ENCODE data around the gene PWWP2A. TPM values are rescaled to one million over a fixed set of nuclear protein-coding genes. Genes with fewer than 3 reads are reported as not detected.

The PWWP2A gene
- total RNA-seq, 1 donor from 2014 or later: 20.8 TPM

DNA sequence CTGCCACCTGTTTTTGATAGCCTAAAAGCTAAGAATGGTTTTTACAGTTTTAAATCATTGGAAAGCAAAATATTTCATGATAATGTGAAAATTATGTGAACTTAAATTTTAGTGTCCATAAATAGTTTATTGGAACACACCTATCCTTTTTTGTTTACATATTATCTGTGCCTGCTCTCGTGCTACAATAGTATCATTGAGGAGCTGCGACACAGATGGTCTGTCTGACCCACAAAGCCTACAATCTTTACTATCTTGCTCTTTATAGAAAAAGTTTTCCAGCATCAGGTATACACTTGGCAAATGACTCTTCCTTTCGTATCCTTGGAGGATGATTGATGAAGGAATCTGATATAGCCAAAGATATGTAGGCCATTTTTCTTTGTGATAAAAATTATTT is 70.2 kb downstream of the PWWP2A start:
- no peak overlapping the region for H3K4me3 Mint-ChIP-seq (ENCODE audit: unreplicated experiment)
- peaks cover 33% of the 10 kb centered on the region for H3K36me3 Mint-ChIP-seq (ENCODE audit: low read depth)
- peaks cover 26% of the 10 kb centered on the region for H3K4me1 Mint-ChIP-seq (ENCODE audit: low read depth)
- H3K9me3 Mint-ChIP-seq (ENCODE audit: low read depth): no peaks in the 10 kb centered on the region
- H3K27me3 Mint-ChIP-seq (ENCODE audit: low read depth): no peaks in the 10 kb centered on the region
- TF ChIP-seq, protein P1, sequence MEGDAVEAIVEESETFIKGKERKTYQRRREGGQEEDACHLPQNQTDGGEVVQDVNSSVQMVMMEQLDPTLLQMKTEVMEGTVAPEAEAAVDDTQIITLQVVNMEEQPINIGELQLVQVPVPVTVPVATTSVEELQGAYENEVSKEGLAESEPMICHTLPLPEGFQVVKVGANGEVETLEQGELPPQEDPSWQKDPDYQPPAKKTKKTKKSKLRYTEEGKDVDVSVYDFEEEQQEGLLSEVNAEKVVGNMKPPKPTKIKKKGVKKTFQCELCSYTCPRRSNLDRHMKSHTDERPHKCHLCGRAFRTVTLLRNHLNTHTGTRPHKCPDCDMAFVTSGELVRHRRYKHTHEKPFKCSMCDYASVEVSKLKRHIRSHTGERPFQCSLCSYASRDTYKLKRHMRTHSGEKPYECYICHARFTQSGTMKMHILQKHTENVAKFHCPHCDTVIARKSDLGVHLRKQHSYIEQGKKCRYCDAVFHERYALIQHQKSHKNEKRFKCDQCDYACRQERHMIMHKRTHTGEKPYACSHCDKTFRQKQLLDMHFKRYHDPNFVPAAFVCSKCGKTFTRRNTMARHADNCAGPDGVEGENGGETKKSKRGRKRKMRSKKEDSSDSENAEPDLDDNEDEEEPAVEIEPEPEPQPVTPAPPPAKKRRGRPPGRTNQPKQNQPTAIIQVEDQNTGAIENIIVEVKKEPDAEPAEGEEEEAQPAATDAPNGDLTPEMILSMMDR (IDR thresholded peaks at IDR 0.05): no peak
- H3K27ac Mint-ChIP-seq (ENCODE audit: unreplicated experiment): no peak overlapping the region
- no peak for DNase-seq (ENCODE audit: low spot score)

DNA sequence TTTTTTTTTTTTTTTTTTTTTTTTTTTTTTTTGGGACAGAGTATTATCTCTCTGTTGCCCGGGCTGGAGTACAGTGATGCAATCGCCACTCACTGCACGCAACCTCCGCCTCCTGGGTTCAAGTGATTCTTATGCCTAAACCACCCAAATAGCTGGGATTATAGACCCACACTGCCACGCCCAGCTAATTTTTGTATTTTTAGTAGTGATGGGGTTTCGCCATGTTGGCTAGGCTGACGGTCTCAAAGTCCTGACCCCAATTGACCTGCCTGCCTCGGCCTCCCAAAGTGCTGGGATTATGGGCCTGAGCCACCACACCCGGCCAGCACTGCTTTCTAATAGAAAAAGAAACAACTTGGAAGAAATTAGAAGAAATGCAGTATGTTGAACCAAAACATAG is 71.1 kb downstream of the PWWP2A start:
- TF ChIP-seq, protein P1 (IDR thresholded peaks at IDR 0.05): no peak
- no peak for DNase-seq (ENCODE audit: low spot score)
- Mint-ChIP-seq H3K4me1 (ENCODE audit: low read depth) (peaks cover 21% of the 10 kb centered on the region), H3K36me3 (ENCODE audit: low read depth) (peaks cover 30% of the 10 kb centered on the region), H3K27me3 (ENCODE audit: low read depth) (no peaks in the 10 kb centered on the region), H3K27ac (ENCODE audit: unreplicated experiment) (no peak overlapping the region), H3K4me3 (ENCODE audit: unreplicated experiment) (no peak overlapping the region), H3K9me3 (ENCODE audit: low read depth) (no peaks in the 10 kb centered on the region)

DNA sequence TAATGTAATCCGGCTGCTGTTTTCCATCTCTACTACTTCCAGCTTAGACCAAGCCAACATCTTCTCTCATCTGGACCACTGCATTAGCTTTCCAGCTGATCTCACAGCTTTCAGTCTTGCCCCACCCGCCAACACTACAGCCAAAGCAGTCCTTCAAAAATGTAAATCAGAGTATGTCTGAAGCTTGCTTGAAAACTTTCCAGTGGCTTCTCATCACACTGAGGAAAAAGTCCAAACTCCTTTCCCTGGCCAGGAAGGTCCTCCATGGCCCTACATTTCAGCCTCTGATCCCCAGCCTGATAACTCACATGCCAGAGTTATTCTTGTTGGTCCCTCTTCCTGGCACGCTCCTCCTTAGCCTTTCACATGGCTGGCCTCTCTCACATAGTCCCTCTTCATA is 71.8 kb downstream of the PWWP2A start:
- Mint-ChIP-seq H3K9me3 (ENCODE audit: low read depth) (no peaks in the 10 kb centered on the region), H3K27me3 (ENCODE audit: low read depth) (no peaks in the 10 kb centered on the region), H3K4me3 (ENCODE audit: unreplicated experiment) (no peak overlapping the region), H3K27ac (ENCODE audit: unreplicated experiment) (peak overlapping the region; percentile 30), H3K4me1 (ENCODE audit: low read depth) (peaks cover 21% of the 10 kb centered on the region), H3K36me3 (ENCODE audit: low read depth) (peaks cover 27% of the 10 kb centered on the region)
- no peak for DNase-seq (ENCODE audit: low spot score)
- TF ChIP-seq, protein P1 (IDR thresholded peaks at IDR 0.05): no peak

DNA sequence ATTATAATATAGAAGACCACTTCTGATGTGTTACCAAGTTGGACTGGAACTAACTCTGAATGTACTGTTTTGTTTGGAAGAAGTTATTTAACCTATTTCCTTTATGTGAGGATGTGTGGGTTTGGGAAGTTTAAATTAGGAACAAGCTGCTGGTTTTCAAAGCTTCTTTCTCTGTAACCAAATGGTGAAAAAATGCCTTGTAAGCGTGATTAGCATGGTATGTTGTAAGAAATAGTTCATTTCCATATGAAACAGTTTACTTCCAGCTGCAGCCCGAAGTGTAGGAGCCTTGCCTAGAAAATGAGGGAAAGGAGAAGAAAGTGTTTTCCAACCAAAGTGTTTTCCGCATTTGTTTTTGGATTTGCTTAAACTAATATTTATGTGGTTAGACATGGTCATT is 74.3 kb downstream of the PWWP2A start:
- Mint-ChIP-seq H3K4me1 (ENCODE audit: low read depth) (peaks cover 21% of the 10 kb centered on the region), H3K27me3 (ENCODE audit: low read depth) (no peaks in the 10 kb centered on the region), H3K36me3 (ENCODE audit: low read depth) (peaks cover 17% of the 10 kb centered on the region), H3K9me3 (ENCODE audit: low read depth) (no peaks in the 10 kb centered on the region), H3K27ac (ENCODE audit: unreplicated experiment) (peak overlapping the region; percentile 67), H3K4me3 (ENCODE audit: unreplicated experiment) (no peak overlapping the region)
- DNase-seq (ENCODE audit: low spot score): no peak
- TF ChIP-seq, protein P1 (IDR thresholded peaks at IDR 0.05): no peak

DNA sequence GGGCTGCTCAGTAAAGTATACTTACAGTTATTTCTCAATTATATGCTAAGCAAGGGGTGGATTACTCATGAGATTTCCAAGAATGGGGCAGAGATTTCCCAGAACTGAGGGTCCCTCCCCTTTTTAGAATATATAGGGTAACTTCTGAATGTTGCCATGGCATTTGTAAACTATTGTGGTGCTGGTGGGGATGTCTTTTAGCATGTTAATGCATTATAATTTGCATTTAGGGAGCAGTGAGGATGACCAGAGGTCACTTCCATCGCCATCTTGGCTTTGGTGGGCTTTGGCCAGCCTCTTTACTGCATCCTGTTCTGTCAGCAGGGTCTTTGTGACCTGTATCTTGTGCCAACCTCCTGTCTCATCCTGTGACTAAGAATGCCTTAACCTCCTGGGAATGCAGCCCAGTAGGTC is 74.9 kb downstream of the PWWP2A start:
- H3K27ac Mint-ChIP-seq (ENCODE audit: unreplicated experiment): peak overlapping the region; percentile 67
- DNase-seq (ENCODE audit: low spot score): no peak
- no peaks in the 10 kb centered on the region for H3K27me3 Mint-ChIP-seq (ENCODE audit: low read depth)
- peaks cover 21% of the 10 kb centered on the region for H3K4me1 Mint-ChIP-seq (ENCODE audit: low read depth)
- TF ChIP-seq, protein P1 (IDR thresholded peaks at IDR 0.05): no peak
- no peak overlapping the region for H3K4me3 Mint-ChIP-seq (ENCODE audit: unreplicated experiment)
- peaks cover 13% of the 10 kb centered on the region for H3K36me3 Mint-ChIP-seq (ENCODE audit: low read depth)
- H3K9me3 Mint-ChIP-seq (ENCODE audit: low read depth): no peaks in the 10 kb centered on the region

Data from chondrocyte (in vitro differentiated cells).